ENCODE data around the gene RPS6KA3.

DNA sequence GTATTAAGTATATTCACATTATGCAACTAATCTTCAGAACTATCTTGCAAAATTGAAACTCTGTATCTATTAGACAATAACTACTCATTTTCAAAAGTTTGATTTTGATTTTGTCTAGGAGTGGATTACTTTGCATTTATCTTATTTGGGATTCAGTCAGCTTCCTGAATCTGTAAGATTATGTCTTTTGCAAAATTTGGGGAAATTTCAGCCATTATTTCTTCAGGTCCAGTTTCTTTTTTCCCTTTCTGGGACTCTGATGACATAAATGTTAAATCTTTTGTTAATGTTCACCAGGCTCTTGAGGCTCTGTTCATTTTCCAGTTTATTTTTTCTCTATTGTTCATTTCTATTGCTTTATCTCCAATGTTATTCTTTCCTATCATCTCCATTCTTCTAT, 15.0 kb downstream of the RPS6KA3 start:
- TF ChIP-seq CTCF (IDR thresholded peaks at IDR 0.05; ENCODE audit: low read depth, low read length) (no peak), EZH2phosphoT487 (IDR thresholded peaks at IDR 0.05; ENCODE audit: low read depth) (no peak)

All from OCI-LY3 (cell line).